ENCODE measurements around the gene ADPRM.
A peak's percentile ranks its signal among the peaks of the same experiment; 100 is the strongest.

The ADPRM gene

DNA sequence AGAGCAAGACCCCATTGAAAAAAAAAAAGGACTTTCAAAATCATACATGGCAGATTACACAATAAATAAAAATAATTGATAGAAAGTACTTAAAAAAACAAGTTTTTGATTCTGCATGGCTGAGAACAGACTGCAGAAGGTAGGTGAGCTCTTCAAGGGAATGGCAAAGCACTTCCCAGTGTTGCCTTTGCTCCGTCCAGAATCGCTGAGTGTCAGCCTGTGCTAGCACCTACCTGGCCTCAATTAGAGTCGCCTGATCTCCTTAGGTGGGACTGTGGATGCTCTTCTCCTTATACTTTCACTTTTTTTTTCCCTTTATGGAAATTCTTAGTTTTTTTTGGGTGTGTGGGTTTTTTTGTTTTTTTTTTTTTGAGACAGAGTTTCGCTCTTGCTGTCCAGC is 38.4 kb downstream of the ADPRM start:
- no peak for TF ChIP-seq EZH2 (optimal IDR thresholded peaks at IDR 0.05; ENCODE audit: low read depth, low read length)
- TF ChIP-seq EZH2phosphoT487 (IDR thresholded peaks at IDR 0.05; ENCODE audit: low read length): no peak
- TF ChIP-seq, protein P1, sequence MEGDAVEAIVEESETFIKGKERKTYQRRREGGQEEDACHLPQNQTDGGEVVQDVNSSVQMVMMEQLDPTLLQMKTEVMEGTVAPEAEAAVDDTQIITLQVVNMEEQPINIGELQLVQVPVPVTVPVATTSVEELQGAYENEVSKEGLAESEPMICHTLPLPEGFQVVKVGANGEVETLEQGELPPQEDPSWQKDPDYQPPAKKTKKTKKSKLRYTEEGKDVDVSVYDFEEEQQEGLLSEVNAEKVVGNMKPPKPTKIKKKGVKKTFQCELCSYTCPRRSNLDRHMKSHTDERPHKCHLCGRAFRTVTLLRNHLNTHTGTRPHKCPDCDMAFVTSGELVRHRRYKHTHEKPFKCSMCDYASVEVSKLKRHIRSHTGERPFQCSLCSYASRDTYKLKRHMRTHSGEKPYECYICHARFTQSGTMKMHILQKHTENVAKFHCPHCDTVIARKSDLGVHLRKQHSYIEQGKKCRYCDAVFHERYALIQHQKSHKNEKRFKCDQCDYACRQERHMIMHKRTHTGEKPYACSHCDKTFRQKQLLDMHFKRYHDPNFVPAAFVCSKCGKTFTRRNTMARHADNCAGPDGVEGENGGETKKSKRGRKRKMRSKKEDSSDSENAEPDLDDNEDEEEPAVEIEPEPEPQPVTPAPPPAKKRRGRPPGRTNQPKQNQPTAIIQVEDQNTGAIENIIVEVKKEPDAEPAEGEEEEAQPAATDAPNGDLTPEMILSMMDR (IDR thresholded peaks at IDR 0.05; ENCODE audit: low read length): no peak
- Histone ChIP-seq H3K9me3 (replicated peaks; ENCODE audit: insufficient read depth, low read length) (no peaks in the 10 kb centered on the region), H3K9me2 (replicated peaks; ENCODE audit: insufficient read depth, low read length) (no peaks in the 10 kb centered on the region)

DNA sequence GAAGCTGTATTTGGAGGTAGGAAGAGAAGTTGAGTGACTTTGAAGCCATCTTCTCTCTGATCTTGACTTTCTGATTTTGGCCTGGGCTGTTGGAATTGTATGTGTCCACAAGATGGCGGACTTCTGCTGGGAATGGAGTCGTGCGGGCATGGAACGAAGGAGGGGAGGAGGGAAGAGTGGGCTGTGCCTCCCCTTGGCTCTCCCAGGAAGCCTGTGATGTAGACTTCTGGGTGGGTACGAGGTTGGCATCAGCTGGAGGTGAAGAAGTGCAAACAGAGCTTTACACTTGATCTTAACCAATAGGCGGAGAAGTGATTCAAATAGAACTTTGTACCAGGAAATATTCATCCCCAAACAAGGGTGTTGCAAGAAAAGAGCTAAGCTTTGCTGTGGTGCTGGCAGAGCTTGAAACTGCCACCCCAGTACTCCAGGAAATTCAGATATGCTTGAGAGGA is 39.8 kb downstream of the ADPRM start:
- no peak overlapping the region for H2AFZ ChIP-seq (ENCODE audit: low read length)
- H3K27me3 ChIP-seq (replicated peaks; ENCODE audit: insufficient read depth, low read length): peaks cover 11% of the 10 kb centered on the region; the same call in 1 of the 2 replicates
- H3K9me2 ChIP-seq (replicated peaks; ENCODE audit: insufficient read depth, low read length): no peaks in the 10 kb centered on the region
- no peaks in the 10 kb centered on the region for H3K4me1 ChIP-seq (ENCODE audit: low read length)
- H4K20me1 ChIP-seq (ENCODE audit: insufficient read depth, low read length): no peaks in the 10 kb centered on the region
- no peak overlapping the region for H3K4me2 ChIP-seq (ENCODE audit: low read depth, low read length)
- peak; percentile 12 for DNase-seq
- H3K9ac ChIP-seq (ENCODE audit: low read length): no peak overlapping the region
- TF ChIP-seq EZH2phosphoT487 (IDR thresholded peaks at IDR 0.05; ENCODE audit: low read length): no peak
- TF ChIP-seq, protein P1 (IDR thresholded peaks at IDR 0.05; ENCODE audit: low read length): peak; percentile 66
- no peak overlapping the region for H3K4me3 ChIP-seq (ENCODE audit: low read length)
- H3K36me3 ChIP-seq (replicated peaks; ENCODE audit: insufficient read depth, low read length): no peaks in the 10 kb centered on the region
- no peaks in the 10 kb centered on the region for H3K9me3 ChIP-seq (replicated peaks; ENCODE audit: insufficient read depth, low read length)
- H3F3A ChIP-seq (ENCODE audit: insufficient read depth, low read length): no peaks in the 10 kb centered on the region
- H3K79me2 ChIP-seq (ENCODE audit: low read length): no peaks in the 10 kb centered on the region
- no peak overlapping the region for H3K27ac ChIP-seq (ENCODE audit: low read length)

More for the DNA sequence above, 38.4 kb downstream of the ADPRM start:
- H3K9ac ChIP-seq (ENCODE audit: low read length): no peak overlapping the region
- H3K4me2 ChIP-seq (ENCODE audit: low read depth, low read length): no peak overlapping the region
- no peaks in the 10 kb centered on the region for H3K36me3 ChIP-seq (replicated peaks; ENCODE audit: insufficient read depth, low read length)
- no peaks in the 10 kb centered on the region for H3K79me2 ChIP-seq (ENCODE audit: low read length)
- DNase-seq: no peak
- no peaks in the 10 kb centered on the region for H3F3A ChIP-seq (ENCODE audit: insufficient read depth, low read length)
- H2AFZ ChIP-seq (ENCODE audit: low read length): no peak overlapping the region
- H3K4me1 ChIP-seq (ENCODE audit: low read length): no peaks in the 10 kb centered on the region
- H4K20me1 ChIP-seq (ENCODE audit: insufficient read depth, low read length): no peaks in the 10 kb centered on the region
- H3K27ac ChIP-seq (ENCODE audit: low read length): no peak overlapping the region
- no peak overlapping the region for H3K4me3 ChIP-seq (ENCODE audit: low read length)
- peaks cover 11% of the 10 kb centered on the region; the same call in 1 of the 2 replicates for H3K27me3 ChIP-seq (replicated peaks; ENCODE audit: insufficient read depth, low read length)

DNA sequence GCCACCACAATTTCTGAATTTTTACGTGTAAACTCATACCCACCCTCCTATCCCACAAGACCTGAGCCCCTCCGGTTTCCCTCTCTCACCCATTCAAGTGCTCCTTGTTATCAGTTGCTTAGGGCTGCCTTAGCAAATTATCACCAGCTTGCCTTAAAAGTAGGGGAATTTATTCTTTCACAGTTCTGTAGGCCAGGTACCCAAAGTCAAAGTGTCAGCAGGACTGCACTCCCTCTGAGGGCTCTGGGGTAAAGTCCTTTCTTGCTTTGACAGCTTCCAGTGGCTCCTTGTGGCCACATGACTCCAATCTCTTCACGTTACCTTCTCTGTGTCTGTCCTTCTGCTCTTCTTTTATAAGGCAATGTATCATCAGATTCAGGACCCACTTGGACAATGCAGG is 40.3 kb downstream of the ADPRM start:
- Histone ChIP-seq H3K4me1 (ENCODE audit: low read length) (no peaks in the 10 kb centered on the region), H3K27ac (ENCODE audit: low read length) (no peak overlapping the region), H3K9ac (ENCODE audit: low read length) (no peak overlapping the region), H3K9me3 (replicated peaks; ENCODE audit: insufficient read depth, low read length) (no peaks in the 10 kb centered on the region), H3K36me3 (replicated peaks; ENCODE audit: insufficient read depth, low read length) (no peaks in the 10 kb centered on the region), H3K79me2 (ENCODE audit: low read length) (no peaks in the 10 kb centered on the region), H3K4me2 (ENCODE audit: low read depth, low read length) (no peak overlapping the region), H4K20me1 (ENCODE audit: insufficient read depth, low read length) (no peaks in the 10 kb centered on the region), H3K4me3 (ENCODE audit: low read length) (no peak overlapping the region), H3K9me2 (replicated peaks; ENCODE audit: insufficient read depth, low read length) (no peaks in the 10 kb centered on the region), H3F3A (ENCODE audit: insufficient read depth, low read length) (no peaks in the 10 kb centered on the region), H2AFZ (ENCODE audit: low read length) (no peak overlapping the region), H3K27me3 (replicated peaks; ENCODE audit: insufficient read depth, low read length) (peaks cover 11% of the 10 kb centered on the region; the same call in 1 of the 2 replicates)
- no peak for DNase-seq
- TF ChIP-seq EZH2 (optimal IDR thresholded peaks at IDR 0.05; ENCODE audit: low read depth, low read length) (no peak), EZH2phosphoT487 (IDR thresholded peaks at IDR 0.05; ENCODE audit: low read length) (no peak)
- TF ChIP-seq, protein P1 (IDR thresholded peaks at IDR 0.05; ENCODE audit: low read length): no peak
